HG03378 (cell line): Measurements from ENCODE around the gene RING1.

ENCODE experiments used
- ATAC-seq: cut with Tn5 transposase; IDR thresholded peaks from one replicate; pipeline ENCODE4 v1.9.1; 2021; ENCODE audit warnings: mild to moderate bottlenecking, moderate library complexity; ENCODE audit not compliant: unreplicated experiment

The RING1 gene

GRCh38 chr6:33171880-33172687 lies 36.2 kb upstream of the RING1 start:
- no peak for ATAC-seq

GRCh38 chr6:33172688-33173534 lies 35.4 kb upstream of the RING1 start:
- no peak for ATAC-seq

- ATAC-seq = no peak
Observed at GRCh38 chr6:33173535-33174180, 34.6 kb upstream of the RING1 start.

GRCh38 chr6:33174784-33175183 lies 33.5 kb upstream of the RING1 start:
- ATAC-seq = no peak

GRCh38 chr6:33175436-33176069 lies 32.7 kb upstream of the RING1 start:
- ATAC-seq = no peak

GRCh38 chr6:33176906-33177305 lies 31.4 kb upstream of the RING1 start:
- no peak for ATAC-seq

GRCh38 chr6:33177552-33178446 lies 30.5 kb upstream of the RING1 start:
- ATAC-seq = no peak

GRCh38 chr6:33178755-33179475 lies 29.4 kb upstream of the RING1 start:
- ATAC-seq = no peak

GRCh38 chr6:33181141-33181540 lies 27.2 kb upstream of the RING1 start:
- no peak for ATAC-seq

GRCh38 chr6:33183071-33183683 lies 25.1 kb upstream of the RING1 start:
- no peak for ATAC-seq

GRCh38 chr6:33185190-33185589 lies 23.1 kb upstream of the RING1 start:
- ATAC-seq = no peak

GRCh38 chr6:33185654-33186187 lies 22.6 kb upstream of the RING1 start:
- ATAC-seq = no peak

GRCh38 chr6:33187809-33188208 lies 20.5 kb upstream of the RING1 start:
- no peak for ATAC-seq

GRCh38 chr6:33189164-33189563 lies 19.1 kb upstream of the RING1 start:
- ATAC-seq = no peak

GRCh38 chr6:33189625-33190448 lies 18.5 kb upstream of the RING1 start:
- no peak for ATAC-seq

GRCh38 chr6:33190504-33191107 lies 17.7 kb upstream of the RING1 start:
- ATAC-seq = no peak

- ATAC-seq = no peak
Observed at GRCh38 chr6:33191383-33192104, 16.8 kb upstream of the RING1 start.
